Posterior cingulate gyrus (tissue), 11 donors: ENCODE data around the gene NAGPA.

ENCODE experiments used
- DNase-seq, 10 donors: peaks; one replicate each; pipeline versions ENCODE4 v3.0.0 to v3.0.0-alpha.2; 2020 to 2021; ENCODE audit warnings: mixed read lengths in 3 of 10
- intact Hi-C: fragments of 100-400 bp; cut with DNase I; formaldehyde crosslinking; loops from one replicate; pipeline ENCODE4 v1.15.1; 2023

Gene NAGPA

DNA sequence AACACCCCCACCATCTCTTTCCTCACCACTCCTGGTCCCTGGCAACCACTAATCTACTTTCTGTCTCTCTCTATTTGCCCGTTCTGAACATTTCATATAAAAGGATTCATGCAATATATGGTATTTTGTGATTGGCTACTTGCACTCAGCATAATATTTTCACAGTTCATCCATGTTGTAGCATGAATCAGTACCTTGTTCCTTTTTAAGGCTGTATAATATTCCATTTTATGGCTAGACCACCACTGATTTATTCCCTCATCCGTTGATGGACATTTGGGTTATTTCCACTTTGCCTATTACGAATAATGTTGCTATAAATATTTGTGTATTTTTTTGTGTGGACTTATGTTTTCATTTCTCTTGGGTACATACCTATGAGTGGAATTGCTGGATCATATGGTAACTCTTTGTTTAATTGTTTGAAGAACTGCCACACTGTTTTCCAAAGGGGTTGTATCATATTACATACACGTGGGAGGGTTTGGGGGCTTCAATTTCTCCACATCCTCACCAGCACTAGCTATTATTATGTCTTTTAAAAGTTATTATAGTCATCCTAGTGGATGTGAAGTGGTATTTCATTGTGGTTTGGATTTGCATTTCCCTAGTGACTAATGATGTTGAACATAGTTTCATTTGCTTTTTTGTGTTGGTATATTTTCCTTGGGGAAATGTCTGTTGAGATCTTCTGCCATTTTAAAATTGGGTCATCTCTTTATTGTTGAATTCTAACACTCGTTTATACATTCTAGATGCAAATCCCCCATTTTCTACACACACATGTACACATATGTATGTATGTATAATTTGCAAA, 49.4 kb downstream of the NAGPA start:
- DNase-seq, result no peak
- intact Hi-C loops, result no loop called here

DNA sequence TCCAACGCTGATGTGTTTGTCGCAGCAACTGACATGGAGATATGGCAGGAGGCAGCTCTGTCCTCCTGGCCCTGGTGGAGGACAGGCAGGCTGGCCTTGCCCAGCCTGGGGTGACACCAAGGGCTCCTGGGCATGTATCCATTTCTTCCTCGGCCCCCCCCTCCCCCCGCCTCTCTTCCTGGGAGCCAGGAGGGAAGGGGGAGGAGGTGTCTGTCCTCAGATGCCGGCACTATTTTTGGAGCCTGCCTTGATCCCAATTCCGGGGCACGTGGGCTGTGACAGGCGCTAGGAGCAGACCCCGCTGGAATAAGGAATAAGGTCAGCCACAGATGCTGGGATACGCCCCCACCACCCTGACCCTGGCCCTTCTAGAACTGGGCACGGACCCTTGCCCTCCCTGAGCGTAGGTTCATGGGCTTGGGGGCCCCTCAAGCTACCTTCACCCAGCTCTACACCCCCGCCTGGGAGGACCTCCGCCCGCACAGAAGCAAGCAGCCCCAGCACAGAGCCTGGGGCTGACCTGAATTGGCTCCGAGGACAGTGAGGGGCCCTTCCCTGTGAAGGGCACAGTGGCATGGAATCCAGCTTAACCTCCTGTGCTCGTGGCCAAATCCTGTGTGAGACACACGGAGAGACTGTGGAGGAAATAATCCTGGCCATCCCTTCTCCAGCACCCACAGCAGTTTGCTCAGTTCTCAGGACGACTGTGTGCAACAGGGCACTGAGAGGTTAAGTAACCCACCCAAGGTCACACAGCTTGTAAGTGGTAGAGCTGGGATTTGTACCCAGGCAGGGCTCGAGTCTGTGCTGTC, 51.5 kb downstream of the NAGPA start:
- intact Hi-C loops, result no loop called here
- peak in 5 of 10 donors; percentile 35 to 85 (median 42) for DNase-seq

DNA sequence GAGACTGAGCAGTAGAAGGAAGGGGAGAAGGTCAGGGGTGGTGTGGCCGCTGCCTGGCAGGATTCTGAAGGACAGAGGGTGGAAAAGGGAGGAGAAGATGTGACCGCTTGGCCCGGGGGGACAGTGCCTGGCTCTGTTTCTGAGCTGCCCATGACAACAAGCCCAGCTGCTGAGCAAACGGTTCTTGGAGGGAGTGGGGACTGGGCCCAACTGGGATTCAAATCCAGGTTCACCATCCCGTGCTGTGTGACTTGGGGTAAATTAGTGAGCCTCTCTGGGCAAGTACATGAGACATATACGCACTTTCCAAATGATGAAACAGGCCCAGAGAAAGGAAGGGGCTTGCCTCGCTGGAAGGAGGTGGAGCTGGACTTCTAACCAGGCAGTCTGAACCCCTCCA, 52.3 kb downstream of the NAGPA start:
- intact Hi-C loops, result no loop called here
- peak in 4 of 10 donors; percentile 46 to 86 (median 62) for DNase-seq

DNA sequence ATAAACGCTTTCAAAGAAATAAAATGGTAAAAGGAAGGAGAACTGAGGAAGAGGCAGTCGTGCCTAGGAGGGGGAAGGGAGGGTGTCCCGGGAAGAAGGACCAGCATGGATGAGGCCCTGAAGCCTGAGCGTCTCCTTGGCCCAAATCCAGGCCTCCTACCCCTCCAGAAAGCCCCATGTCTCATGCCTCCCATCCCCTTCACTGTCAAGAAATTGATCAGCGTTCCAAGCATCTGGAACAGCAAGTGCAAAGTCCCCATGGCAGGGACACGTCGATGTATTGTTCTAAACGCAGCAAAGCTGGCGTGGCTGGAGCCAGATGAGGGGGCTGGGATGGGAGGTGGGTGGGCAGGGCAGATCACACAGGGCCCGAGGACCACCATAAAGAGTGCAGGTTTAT, 53.0 kb downstream of the NAGPA start:
- intact Hi-C loops, result no loop called here
- DNase-seq, result peak in 2 of 10 donors; percentile 4 to 68

DNA sequence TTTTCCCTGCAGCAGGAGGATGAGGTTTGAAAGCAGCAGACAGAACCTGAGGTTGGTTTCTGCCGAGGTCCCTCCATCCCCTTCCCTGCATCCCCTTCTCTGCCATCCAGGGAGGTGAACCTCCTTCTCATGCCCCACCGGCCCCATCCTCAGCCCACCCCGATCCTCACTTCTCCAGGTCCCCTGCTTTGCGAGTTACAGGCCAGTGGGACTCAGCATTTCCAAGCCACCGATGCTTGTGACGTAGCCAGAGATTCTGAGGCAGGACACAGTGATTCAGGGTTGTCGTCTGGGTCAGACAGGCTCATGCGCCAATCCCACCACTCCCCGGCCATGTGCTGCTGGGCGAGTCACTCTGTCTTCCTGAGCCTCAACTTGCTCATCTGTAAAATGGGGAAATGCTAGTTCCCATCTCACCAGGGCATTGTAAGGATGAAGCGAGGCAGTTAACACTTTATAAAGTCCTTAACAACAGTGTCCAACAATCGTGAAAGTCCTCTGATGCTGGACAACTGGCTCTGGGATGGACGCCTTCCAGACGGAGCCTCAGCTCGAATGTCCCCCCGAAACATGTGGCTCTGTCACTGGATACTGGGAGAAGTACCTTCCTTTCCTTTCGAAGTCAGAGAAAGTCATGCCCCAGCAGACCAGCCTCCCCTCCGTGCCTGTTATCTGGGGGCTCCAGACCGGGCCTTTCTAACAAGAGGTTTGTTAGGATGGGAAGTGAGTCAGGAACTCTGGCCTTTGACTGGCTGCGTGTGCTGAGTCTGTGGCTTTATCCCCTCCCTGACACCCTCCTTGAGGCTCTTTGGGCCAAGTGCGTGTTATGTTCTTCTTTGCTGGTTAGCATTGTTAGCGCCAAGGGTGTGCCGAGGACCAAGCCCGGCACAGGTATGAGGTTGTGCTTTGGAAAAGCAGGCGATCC, 53.7 kb downstream of the NAGPA start:
- peak in 2 of 10 donors; percentile 40 to 53 for DNase-seq
- intact Hi-C loops, result no loop called here

DNA sequence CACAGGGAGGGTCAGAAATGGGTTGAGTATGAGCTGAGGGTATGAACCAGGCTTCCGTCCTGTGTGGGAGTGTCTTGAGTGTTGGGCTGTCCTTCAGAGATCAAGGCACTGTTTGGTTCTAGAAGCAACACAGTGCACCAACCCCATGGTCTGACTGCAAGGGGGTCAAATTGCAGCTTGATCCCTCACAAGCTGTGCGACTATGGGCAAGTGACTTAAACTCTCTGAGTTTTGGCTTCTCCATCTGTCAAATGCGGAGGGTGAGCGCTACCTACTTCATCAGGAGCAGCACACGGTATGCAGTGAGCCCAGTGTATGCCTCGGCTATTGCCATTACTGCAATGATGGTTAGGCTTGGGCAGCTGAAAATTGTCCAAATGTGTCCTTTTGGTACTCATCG, 54.6 kb downstream of the NAGPA start:
- intact Hi-C loops, result no loop called here

DNA sequence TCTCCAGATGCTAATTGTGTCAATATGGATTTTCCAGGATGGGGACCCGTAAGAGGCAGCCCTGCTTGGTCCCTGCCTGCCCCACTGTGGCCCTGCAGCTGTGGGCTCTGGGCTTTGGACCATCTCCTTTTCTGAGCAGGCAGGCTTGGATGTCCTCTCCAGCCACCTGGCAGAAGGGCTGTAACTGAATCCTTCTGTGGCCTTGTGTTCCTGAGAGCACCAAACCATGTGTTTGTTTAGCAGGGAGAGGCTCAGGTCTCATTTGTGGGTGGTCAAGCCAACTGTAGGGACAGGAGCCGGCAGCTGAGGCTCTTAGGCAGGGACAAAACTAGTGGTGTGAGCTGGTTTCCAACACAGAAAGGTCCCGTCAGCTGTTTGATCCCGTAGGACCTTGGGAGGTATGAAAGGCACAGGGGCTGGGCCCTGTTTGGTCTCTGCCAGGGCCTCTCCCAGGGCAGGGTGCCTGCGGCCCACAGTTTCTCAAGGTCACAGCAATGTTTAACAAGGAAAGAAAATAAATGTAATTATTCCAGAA, 57.1 kb downstream of the NAGPA start:
- intact Hi-C loops, result no loop called here
- peak in 2 of 10 donors; percentile 51 to 81 for DNase-seq

More for the DNA sequence above, 54.6 kb downstream of the NAGPA start:
- DNase-seq, result peak in 2 of 10 donors; percentile 39

DNA sequence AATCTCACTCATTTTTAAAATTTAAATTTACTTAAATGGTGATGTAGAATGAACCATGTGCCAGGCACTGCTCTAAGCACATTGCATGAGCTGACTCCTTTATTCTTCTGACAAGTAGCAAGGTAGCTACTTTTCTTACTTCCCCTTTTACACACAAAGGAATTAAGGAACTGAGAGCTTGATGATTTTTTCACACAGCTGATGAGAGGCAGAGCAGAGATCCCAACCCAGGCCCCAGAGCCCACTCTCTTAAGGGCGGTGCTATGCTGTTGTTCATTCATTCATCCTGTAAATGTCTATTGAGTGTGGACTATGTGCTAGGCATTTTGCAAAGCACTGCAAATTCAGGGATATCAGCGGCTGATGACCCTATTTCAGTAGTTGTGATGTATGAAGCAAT, 57.7 kb downstream of the NAGPA start:
- intact Hi-C loops, result no loop called here
- DNase-seq, result no peak
